Anterior cingulate cortex (tissue), 58 donors: ENCODE measurements around the gene STARD13.

Source experiments
- DNase-seq, 58 donors: peaks; one replicate each; lab custom pipeline; 2025; lab: John Stamatoyannopoulos, UW

Gene STARD13

GRCh38 chr13:33076001-33076992 lies 209.3 kb downstream of the STARD13 start:
- DNase-seq = no peak

GRCh38 chr13:33073338-33073737 lies 212.2 kb downstream of the STARD13 start:
- no peak for DNase-seq

GRCh38 chr13:33072759-33073158 lies 212.8 kb downstream of the STARD13 start:
- DNase-seq = no peak

- DNase-seq = peak in 14 of 58 donors; percentile 7 to 49 (median 21)
Observed at GRCh38 chr13:33072282-33072681, 213.3 kb downstream of the STARD13 start.

GRCh38 chr13:33070713-33071112 lies 214.8 kb downstream of the STARD13 start:
- DNase-seq = no peak

GRCh38 chr13:33069365-33069764 lies 216.2 kb downstream of the STARD13 start:
- no peak for DNase-seq

- no peak for DNase-seq
Observed at GRCh38 chr13:33066329-33066728, 219.2 kb downstream of the STARD13 start.

GRCh38 chr13:33060815-33061214 lies 224.7 kb downstream of the STARD13 start:
- no peak for DNase-seq

GRCh38 chr13:33058776-33059327 lies 226.7 kb downstream of the STARD13 start:
- DNase-seq = no peak

- no peak for DNase-seq
Observed at GRCh38 chr13:33057019-33057780, 228.4 kb downstream of the STARD13 start.

GRCh38 chr13:33053397-33054066 lies 232.0 kb downstream of the STARD13 start:
- DNase-seq = no peak
